Measurements from ENCODE around the gene APRT.
"Not testable (repeated sequence)": the region's sequence is repeated elsewhere in the genome, so short reads cannot be mapped to it uniquely, and the experiment has no call there.

The APRT gene

GRCh38 chr16:88788749-88789148 is 23.0 kb downstream of the APRT start:
- DNase-seq (ENCODE audit: low read depth): not testable (repeated sequence)

DNA sequence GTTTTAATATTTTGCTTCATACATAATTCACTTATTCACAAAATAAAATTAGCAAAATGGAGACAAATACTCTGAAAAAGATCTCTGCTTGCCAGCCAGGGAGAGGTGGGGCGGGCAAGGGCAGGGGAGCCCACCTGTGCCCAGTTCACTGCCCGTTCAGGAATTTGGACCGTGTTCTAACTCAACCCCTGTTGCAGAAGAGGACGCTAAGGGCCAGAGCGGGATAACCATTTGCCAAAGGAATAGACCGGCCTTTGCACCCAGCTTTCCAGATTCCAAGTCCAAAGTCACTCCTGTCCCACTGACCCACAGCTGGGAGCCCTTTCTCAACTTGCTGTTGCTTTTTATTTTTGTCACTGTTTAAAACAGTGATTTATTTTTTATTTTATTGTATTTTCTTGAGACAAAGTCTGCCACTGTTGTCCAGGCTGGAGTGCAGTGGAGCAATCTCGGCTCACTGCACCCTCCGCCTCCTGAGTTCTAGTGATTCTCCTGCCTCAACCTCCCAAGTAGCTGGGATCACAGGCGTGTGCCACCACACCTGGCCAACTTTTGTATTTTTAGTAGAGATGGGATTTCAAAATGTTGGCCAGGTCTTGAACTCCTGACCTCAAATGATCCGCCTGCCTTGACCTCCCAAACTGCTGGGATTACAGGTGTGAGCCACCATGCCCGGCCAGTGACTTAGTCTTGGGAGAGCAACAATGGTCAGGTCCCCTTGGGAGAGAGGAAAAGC is 24.0 kb downstream of the APRT start:
- DNase-seq (ENCODE audit: low read depth): no peak

- DNase-seq (ENCODE audit: low read depth): peak; percentile 62
Observed at GRCh38 chr16:88785106-88785924, 26.4 kb downstream of the APRT start, which contains the start of gene PIEZO1. PIEZO1 (minus strand) TSS chr16:88785220; CDS start chr16:88784964, 256 bp downstream.

DNA sequence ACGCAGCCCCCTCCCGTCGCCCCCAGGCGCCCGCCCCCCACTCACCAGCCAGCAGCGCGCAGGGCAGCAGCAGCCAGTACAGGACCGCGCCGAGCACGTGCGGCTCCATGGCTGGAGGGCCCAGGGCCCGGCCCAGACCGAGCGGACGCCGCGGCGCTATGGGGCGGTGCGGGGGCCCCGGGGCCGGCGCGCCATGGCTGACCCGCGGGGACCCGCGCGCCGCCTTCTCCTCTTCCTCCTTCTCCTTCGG is 26.9 kb downstream of the APRT start:
- DNase-seq (ENCODE audit: low read depth): no peak

- DNase-seq (ENCODE audit: low read depth): no peak
Observed at GRCh38 chr16:88784074-88784855, 27.5 kb downstream of the APRT start.

DNA sequence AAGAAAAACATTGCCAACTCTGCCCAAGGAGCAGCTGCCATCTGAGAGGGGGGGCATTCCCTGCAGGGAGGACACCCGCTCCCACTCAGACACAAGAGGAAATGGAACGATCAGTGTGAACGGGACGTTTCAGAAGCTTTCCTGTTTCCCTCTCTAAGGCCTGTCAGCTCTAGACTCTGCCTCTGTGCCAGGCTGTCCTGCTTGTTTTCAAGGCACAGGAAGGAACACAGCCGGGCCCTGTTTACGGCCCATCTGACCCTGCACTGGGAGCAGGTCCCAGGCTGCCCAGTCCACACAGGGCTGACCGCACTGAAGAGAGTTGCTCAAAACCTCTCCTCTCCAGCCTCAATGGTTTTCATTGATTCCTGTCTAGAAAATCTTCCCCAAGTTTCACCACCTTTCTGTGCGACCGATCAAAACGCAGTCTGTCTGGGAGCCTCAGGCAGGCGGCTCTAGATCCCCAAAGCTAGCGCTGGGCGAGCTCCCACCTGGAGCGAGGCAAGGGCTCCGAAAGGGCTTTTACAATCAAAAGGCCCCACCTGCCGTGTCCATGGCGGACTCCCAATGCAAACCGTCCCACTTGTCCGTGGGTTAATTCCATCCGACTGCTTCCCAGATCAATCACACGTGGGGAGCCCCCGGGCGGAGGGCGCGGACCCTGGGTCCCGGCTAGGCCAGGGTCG is 28.2 kb downstream of the APRT start:
- DNase-seq (ENCODE audit: low read depth): no peak

DNA sequence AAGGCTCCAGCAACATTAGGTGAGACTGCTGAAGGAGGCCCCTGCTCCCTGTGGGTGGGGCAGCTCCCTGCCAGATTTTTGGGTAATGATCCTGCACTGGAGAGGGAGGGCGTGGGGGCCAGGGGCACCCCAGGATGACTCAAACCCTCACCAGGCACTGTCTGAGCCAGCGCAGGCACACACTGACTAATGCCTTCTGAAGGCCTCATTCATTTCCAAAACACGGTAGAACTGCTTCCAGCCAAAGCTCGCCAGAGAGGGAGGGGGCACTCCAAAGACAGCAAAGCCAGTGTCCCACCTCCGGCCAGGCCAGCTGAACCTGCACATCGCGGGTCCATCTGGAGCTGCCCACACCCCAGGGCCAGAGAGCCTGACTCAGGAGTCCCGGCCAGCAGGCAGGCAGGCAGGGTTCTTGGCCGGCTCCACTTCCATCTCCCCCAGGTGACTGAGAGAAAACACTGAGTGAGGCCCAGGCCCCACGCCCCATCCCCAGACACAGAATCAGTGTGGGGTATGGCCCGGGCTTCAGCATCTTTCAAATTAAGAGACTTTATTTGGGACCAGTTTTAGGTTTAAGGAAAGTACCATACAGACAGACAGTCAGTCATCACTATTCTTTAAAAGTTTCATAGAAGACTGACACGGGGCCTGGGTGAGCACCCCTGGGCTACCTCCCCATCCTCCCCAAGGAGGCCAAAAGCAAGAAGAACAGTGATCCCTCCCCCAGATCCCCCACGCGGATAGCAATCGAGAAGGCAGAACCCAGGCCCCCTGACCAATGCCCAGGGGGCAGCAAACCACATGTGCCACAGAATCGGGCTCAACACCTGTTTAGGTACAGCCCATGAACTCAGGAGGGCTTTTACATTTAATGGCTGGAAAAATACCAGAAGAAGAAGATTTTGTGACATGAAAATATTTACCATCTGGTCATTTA is 29.0 kb downstream of the APRT start:
- peak; percentile 61 for DNase-seq (ENCODE audit: low read depth)

- DNase-seq (ENCODE audit: low read depth): no peak
Observed at GRCh38 chr16:88781140-88782077, 30.3 kb downstream of the APRT start.

DNA sequence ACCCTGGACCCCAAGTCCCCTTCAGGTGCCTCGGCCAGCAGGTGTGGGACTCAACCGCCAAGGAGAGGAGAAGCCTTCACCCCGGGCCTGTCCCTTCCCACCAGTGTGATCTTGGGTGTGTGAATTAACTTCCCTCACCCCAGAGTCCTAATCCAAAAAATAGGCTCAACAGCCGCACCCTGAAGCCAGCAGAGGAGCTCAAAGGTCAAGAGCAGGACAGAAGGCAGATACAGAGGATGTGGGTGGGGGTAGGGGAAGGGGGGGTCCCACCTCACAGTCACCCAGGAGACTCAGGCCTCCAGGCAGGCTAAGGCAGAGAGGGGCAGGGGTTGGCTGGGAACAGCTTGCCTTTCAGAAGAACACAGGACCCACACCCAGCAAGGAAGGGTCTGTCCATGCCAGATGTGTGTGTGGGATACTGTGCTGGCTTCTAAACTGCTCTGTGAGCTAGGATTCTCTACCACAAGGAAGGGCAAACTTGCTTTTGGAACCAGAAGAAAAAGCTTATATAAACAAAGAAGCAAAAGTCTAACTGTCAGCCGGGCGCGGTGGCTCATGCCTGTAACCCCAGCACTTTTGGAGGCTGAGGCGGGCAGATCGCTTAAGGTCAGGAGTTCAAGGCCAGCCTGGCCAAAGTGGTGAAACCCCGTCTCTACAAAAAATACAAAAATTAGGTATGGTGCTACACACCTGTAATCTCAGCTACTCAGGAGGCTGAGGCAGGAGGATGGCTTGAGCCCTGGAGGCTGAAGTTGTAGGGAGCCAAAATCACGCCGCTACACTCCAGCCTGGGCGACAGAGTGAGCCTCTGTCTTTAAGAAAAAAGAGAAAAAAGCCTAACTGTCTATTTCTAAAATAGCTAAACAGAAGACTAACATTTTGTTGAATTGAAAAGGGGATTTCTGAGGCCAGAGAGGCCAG is 31.3 kb downstream of the APRT start:
- no peak for DNase-seq (ENCODE audit: low read depth)

DNA sequence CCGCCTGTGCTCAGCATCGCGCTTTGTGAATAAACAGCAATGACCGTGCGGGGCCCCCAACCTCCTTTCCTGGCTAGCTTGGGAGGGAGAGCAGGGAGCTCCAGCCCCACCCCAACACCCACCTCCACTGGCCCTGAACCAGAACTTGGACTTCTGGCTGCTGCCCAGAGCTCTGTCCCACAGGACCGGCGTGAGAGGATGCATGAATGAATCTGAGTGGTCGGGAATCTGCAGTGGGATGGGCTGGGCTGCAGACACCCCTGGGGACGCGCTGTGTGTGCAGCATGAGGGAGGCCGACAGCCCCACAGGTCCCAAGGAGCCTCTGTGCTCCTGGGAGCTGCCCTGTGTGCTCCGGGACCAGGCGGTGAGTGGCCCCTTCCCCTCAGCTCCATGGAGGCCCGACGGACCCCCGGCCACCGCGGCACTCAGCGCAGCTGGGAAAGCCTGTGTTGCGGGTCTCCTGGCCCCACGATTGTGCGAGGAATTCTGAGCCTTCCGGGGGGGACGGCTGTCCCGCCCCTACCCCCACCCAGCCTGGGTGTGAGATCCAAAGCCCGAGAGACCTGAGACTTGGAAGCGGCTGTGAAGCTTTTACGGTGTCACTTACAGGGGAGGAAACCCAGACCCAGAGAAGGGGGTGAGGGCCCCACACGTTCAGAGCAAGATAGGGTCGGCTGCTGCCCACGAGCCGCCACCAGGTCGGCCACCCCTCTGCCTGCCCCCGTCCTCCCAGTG is 32.2 kb downstream of the APRT start:
- DNase-seq (ENCODE audit: low read depth): no peak

- DNase-seq (ENCODE audit: low read depth): no peak
Observed at GRCh38 chr16:88778541-88779065, 33.1 kb downstream of the APRT start.

DNA sequence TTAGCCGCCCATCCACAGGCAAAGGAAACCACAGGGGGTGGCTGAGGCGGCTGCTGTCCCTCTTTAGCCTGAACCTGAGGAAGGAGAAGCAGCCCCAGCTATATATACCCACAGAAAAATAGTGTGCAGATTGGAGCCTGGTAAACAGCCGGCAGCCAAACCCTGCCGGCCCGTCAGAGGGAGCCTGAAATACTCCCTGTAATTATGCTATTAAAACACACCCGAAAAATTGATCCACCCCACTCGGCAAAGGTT is 33.5 kb downstream of the APRT start:
- no peak for DNase-seq (ENCODE audit: low read depth)

DNA sequence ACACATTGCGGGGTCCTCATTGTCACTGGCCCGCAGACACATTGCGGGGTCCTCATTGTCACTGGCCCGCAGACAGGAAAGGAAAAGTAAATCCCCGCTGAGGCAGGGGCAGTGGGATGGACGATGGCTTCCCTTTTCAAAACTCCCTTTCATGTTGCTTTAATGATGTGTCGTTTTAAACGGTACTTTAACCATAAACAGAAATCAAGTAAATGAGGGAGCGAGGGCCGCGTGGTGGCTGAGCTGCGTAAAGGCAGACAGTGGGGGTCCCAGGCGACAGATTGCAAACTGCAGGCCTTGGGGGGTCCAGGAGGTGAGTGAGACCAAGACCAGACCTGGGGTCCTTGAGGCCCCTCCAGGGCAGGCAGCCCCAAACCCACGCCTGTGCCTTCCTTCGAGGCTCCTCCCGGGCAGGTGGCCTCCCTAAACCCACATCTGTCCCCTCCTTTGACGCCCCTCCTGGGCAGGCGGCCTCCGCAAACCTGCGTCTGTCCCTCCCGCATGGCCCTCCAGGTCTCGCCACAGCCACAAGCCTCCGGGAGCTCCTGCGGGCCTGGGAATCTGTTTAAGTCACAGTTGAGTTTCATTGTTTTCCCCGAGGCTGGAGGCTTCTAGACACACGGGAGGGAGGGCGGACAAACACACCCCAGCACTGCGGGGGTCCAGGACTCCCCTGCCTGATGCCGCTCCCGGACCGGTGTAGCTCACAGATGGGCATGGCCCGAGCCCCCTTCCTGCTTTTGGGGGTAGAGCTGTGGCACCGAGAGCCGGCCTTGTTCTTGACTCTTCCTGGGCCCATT is 34.1 kb downstream of the APRT start:
- no peak for DNase-seq (ENCODE audit: low read depth)

DNA sequence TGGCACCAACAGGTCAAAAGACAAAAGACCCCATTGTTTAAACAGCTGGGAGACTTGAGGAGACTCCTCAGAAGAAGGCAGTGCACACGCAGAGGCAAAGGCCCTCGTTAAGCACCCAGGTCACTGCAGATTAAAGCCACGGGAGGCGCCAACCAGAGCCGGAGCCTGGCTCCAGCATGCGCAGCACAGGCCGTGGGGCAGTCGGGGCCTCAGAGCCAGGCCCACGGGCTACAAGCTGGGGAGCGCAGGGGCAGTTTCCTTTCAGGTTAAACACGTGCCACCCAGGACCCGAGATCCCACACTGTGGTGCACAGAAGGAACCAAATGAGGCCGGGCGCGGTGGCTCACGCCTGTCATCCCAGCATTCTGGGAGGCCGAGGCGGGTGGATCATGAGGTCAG is 35.9 kb downstream of the APRT start:
- DNase-seq (ENCODE audit: low read depth): no peak

GRCh38 chr16:88774544-88775393 is 37.0 kb downstream of the APRT start:
- DNase-seq (ENCODE audit: low read depth): no peak

- no peak for DNase-seq (ENCODE audit: low read depth)
Observed at GRCh38 chr16:88773812-88774291, 37.9 kb downstream of the APRT start.

Measured in stimulated activated CD8-positive, alpha-beta memory T cell treated with anti-CD3 and anti-CD28 coated beads, Interleukin-4, amount 100 ng/mL, for 24 hours (primary cell).